Dedifferentiated amniotic fluid mesenchymal stem cell (primary cell): ENCODE measurements around the gene ADAMTSL2.

Source experiments
- DNase-seq: peaks from one replicate; pipeline ENCODE4 v3.0.0-alpha.2; 2016; ENCODE audit errors: extremely low spot score

Gene ADAMTSL2

GRCh38 chr9:133517711-133518110 lies 16.8 kb upstream of the ADAMTSL2 start:
- no peak for DNase-seq

- DNase-seq = no peak
Measured at GRCh38 chr9:133518200-133518599, 16.3 kb upstream of the ADAMTSL2 start.

- DNase-seq = no peak
Measured at GRCh38 chr9:133518706-133519449, 15.6 kb upstream of the ADAMTSL2 start.

- DNase-seq = no peak
Measured at GRCh38 chr9:133519693-133520092, 14.8 kb upstream of the ADAMTSL2 start.

- DNase-seq = no peak
Measured at GRCh38 chr9:133520121-133520835, 14.2 kb upstream of the ADAMTSL2 start.

GRCh38 chr9:133521122-133522072 lies 13.1 kb upstream of the ADAMTSL2 start:
- no peak for DNase-seq

GRCh38 chr9:133522073-133522910 lies 12.2 kb upstream of the ADAMTSL2 start:
- DNase-seq = no peak

- DNase-seq = no peak
Measured at GRCh38 chr9:133523106-133523505, 11.4 kb upstream of the ADAMTSL2 start.

GRCh38 chr9:133524146-133524545 lies 10.4 kb upstream of the ADAMTSL2 start:
- DNase-seq = no peak

- DNase-seq = no peak
Measured at GRCh38 chr9:133524679-133525228, 9.8 kb upstream of the ADAMTSL2 start, which contains the start of gene MYMK. Gene MYMK (minus strand): TSS chr9:133524959. CDS start chr9:133524844, 115 bp downstream.

GRCh38 chr9:133525677-133526076 lies 8.8 kb upstream of the ADAMTSL2 start:
- no peak for DNase-seq

GRCh38 chr9:133526721-133527321 lies 7.7 kb upstream of the ADAMTSL2 start:
- DNase-seq = no peak

- DNase-seq = no peak
Measured at GRCh38 chr9:133527444-133527920, 7.0 kb upstream of the ADAMTSL2 start.

GRCh38 chr9:133528001-133528875 lies 6.3 kb upstream of the ADAMTSL2 start:
- no peak for DNase-seq

- DNase-seq = no peak
Measured at GRCh38 chr9:133528876-133529241, 5.6 kb upstream of the ADAMTSL2 start.

GRCh38 chr9:133529457-133529856 lies 5.0 kb upstream of the ADAMTSL2 start:
- no peak for DNase-seq

- DNase-seq = no peak
Measured at GRCh38 chr9:133529874-133530273, 4.6 kb upstream of the ADAMTSL2 start.

- no peak for DNase-seq
Measured at GRCh38 chr9:133531293-133531692, 3.2 kb upstream of the ADAMTSL2 start.

GRCh38 chr9:133532937-133533668 lies 1.4 kb upstream of the ADAMTSL2 start:
- DNase-seq = no peak
